A549 (cell line): Measurements from ENCODE around the gene TJP3.

Experiments used
- BCL3 ChIP-seq: fragments of >200 bp; sonication (Bioruptor Twin); formaldehyde crosslinking; IDR thresholded peaks from 3 replicates; pipeline ENCODE4 v1.6.1; 2016
- CTCF ChIP-seq: fragments of >200 bp; sonication (Bioruptor Twin); formaldehyde crosslinking; IDR thresholded peaks from 3 replicates; pipeline ENCODE4 v1.5.1; 2016
- ELK1 ChIP-seq: fragments of 150-350 bp; IDR thresholded peaks from 2 replicates; pipeline ENCODE4 v1.6.1; 2014; ENCODE audit warnings: low read depth, mild to moderate bottlenecking, low read length
- EP300 ChIP-seq, 2 experiments: fragments of >200 bp; sonication (Bioruptor Twin); formaldehyde crosslinking; IDR thresholded peaks; 2 replicates in 1 of 2; 3 replicates in 1 of 2; pipeline ENCODE4 v1.6.1; 2016 to 2017
- KDM1A ChIP-seq: fragments of 200-600 bp; sonication (generic); IDR thresholded peaks from 2 replicates; pipeline ENCODE4 v1.6.1; 2016; ENCODE audit warnings: low read depth, mild to moderate bottlenecking
- MAX ChIP-seq: IDR thresholded peaks from 2 replicates; pipeline ENCODE4 v1.6.1; 2012
- PHF8 ChIP-seq: fragments of 200-600 bp; sonication (generic); IDR thresholded peaks from 2 replicates; pipeline ENCODE4 v1.6.1; 2016; ENCODE audit warnings: low read depth, mild to moderate bottlenecking, antibody characterized with exemption, moderate library complexity, borderline replicate concordance
- POLR2AphosphoS2 ChIP-seq: conservative IDR thresholded peaks from 2 replicates; pipeline ENCODE4 v1.6.1; 2012; ENCODE audit warnings: low read length, improper control_type of control experiment, inconsistent platforms
- RAD21 ChIP-seq, 2 experiments: fragments of >200 bp in 1 of 2; sonication (Bioruptor Twin) in 1 of 2; formaldehyde crosslinking in 1 of 2; IDR thresholded peaks in 1 of 2; conservative IDR thresholded peaks in 1 of 2; 2 replicates in 1 of 2; 3 replicates in 1 of 2; pipeline ENCODE4 v1.6.1; 2012 to 2018; ENCODE audit warnings: inconsistent platforms in 1 of 2
- RCOR1 ChIP-seq: fragments of 150-350 bp; IDR thresholded peaks from 2 replicates; pipeline ENCODE4 v1.6.1; 2014; ENCODE audit warnings: antibody characterized with exemption, low read length, low read depth
- REST ChIP-seq: fragments of 200-600 bp; sonication (generic); IDR thresholded peaks from 2 replicates; pipeline ENCODE4 v1.6.1; 2016; ENCODE audit warnings: antibody characterized with exemption, mild to moderate bottlenecking, moderate library complexity
- RFX5 ChIP-seq: fragments of 450-650 bp; IDR thresholded peaks from 2 replicates; pipeline ENCODE4 v1.7.1; 2014; ENCODE audit warnings: antibody characterized with exemption, mild to moderate bottlenecking, moderate library complexity
- ZSCAN20 ChIP-seq: fragments of 250-450 bp; sonication (Bioruptor Pico); IDR thresholded peaks from 2 replicates; pipeline ENCODE4 v1.8.0; 2022; ENCODE audit warnings: mild to moderate bottlenecking, moderate library complexity

- TF ChIP-seq BCL3 (no peak), CTCF (no peak), RCOR1 (no peak), KDM1A (no peak), RAD21 (conservative IDR thresholded peaks at IDR 0.05 in 1 of 2, IDR thresholded peaks at IDR 0.05 in 1 of 2) (no peak), PHF8 (no peak), EP300 (IDR thresholded peaks at IDR 0.05) (no peak), POLR2AphosphoS2 (no peak), RFX5 (no peak), MAX (no peak), ELK1 (no peak), REST (no peak), ZSCAN20 (CRISPR knock-in tag) (no peak)
These were observed 46.6 kb upstream of the TJP3 start for GRCh38 chr19:3661284-3662238.
